Measurements from ENCODE around the gene EIF5A. TPM values are rescaled to one million over a fixed set of nuclear protein-coding genes. Genes with fewer than 3 reads are reported as not detected.
A peak's percentile ranks its signal among the peaks of the same experiment; 100 is the strongest.

The EIF5A gene
- total and polyA plus RNA-seq, 9 of the 15 experiments (the other 6 are each of a cell fraction or from before 2014, with no cell fraction given): 22.9 to 1,163 (median 772) TPM

- TF ChIP-seq ZNF586 (CRISPR knock-in tag; conservative IDR thresholded peaks at IDR 0.05) (no peak), CXXC5 (CRISPR knock-in tag; IDR thresholded peaks at IDR 0.05) (peak; percentile 37), GABPB1 (CRISPR knock-in tag; IDR thresholded peaks at IDR 0.05) (no peak; the same call in 1 of the 2 replicates), ELF2 (CRISPR knock-in tag; IDR thresholded peaks at IDR 0.05) (no peak), CTBP1 (IDR thresholded peaks at IDR 0.05; ENCODE audit: borderline replicate concordance) (peak; percentile 89), ZSCAN29 (IDR thresholded peaks at IDR 0.05) (no peak), ZNF584 (CRISPR knock-in tag; IDR thresholded peaks at IDR 0.05; ENCODE audit: low read depth) (no peak), ZZZ3 (IDR thresholded peaks at IDR 0.05) (no peak), XRCC5 (IDR thresholded peaks at IDR 0.05; ENCODE audit: low read depth, low read length) (peak; percentile 80; the same call in 1 of the 2 replicates), ELF1 (tag; IDR thresholded peaks at IDR 0.05) (no peak), CREM (IDR thresholded peaks at IDR 0.05; ENCODE audit: low read depth) (0 out of 2 replicates have a peak, but pooled peaks have one; percentile 41), PPARD (CRISPR knock-in tag; IDR thresholded peaks at IDR 0.05) (no peak), ZNF263 (CRISPR knock-in tag; IDR thresholded peaks at IDR 0.05; ENCODE audit: borderline replicate concordance) (no peak), ZNF445 (CRISPR knock-in tag; IDR thresholded peaks at IDR 0.05; ENCODE audit: low read depth) (no peak), NFE2L1 (tag; IDR thresholded peaks at IDR 0.05; ENCODE audit: borderline replicate concordance, low read depth) (no peak), ZBTB5 (IDR thresholded peaks at IDR 0.05) (no peak), NFYB (IDR thresholded peaks at IDR 0.05; ENCODE audit: extremely low read depth, insufficient read length) (no peak), JUNB (CRISPR knock-in tag; conservative IDR thresholded peaks at IDR 0.05) (no peak)
- TF ChIP-seq, protein P1, sequence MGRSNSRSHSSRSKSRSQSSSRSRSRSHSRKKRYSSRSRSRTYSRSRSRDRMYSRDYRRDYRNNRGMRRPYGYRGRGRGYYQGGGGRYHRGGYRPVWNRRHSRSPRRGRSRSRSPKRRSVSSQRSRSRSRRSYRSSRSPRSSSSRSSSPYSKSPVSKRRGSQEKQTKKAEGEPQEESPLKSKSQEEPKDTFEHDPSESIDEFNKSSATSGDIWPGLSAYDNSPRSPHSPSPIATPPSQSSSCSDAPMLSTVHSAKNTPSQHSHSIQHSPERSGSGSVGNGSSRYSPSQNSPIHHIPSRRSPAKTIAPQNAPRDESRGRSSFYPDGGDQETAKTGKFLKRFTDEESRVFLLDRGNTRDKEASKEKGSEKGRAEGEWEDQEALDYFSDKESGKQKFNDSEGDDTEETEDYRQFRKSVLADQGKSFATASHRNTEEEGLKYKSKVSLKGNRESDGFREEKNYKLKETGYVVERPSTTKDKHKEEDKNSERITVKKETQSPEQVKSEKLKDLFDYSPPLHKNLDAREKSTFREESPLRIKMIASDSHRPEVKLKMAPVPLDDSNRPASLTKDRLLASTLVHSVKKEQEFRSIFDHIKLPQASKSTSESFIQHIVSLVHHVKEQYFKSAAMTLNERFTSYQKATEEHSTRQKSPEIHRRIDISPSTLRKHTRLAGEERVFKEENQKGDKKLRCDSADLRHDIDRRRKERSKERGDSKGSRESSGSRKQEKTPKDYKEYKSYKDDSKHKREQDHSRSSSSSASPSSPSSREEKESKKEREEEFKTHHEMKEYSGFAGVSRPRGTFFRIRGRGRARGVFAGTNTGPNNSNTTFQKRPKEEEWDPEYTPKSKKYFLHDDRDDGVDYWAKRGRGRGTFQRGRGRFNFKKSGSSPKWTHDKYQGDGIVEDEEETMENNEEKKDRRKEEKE (IDR thresholded peaks at IDR 0.05; ENCODE audit: borderline replicate concordance in 1 of 2, control insufficient read depth in 1 of 2, low read depth in 2 of 2, low read length in 1 of 2): no peak
- TF ChIP-seq, protein P2, sequence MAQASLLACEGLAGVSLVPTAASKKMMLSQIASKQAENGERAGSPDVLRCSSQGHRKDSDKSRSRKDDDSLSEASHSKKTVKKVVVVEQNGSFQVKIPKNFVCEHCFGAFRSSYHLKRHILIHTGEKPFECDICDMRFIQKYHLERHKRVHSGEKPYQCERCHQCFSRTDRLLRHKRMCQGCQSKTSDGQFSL (CRISPR knock-in tag; IDR thresholded peaks at IDR 0.05): peak; percentile 67; the same call in 1 of the 2 replicates
- TF ChIP-seq, protein P2 (tag; IDR thresholded peaks at IDR 0.05): no peak
These were observed 48.7 kb downstream of the EIF5A start (continued) for GRCh38 chr17:7356072-7356549.
